ENCODE measurements around the gene NR2E3.
"Not testable (repeated sequence)": the region's sequence is repeated elsewhere in the genome, so short reads cannot be mapped to it uniquely, and the experiment has no call there.

Gene NR2E3

GRCh38 chr15:71844916-71845315 is 34.6 kb downstream of the NR2E3 start:
- H3K9ac ChIP-seq (ENCODE audit: low read depth in 1 of 2, low read length in 2 of 2): no peak overlapping the region
- H3K4me3 ChIP-seq (ENCODE audit: low read depth in 1 of 2, low read length in 2 of 2): no peak overlapping the region
- H3K4me1 ChIP-seq (ENCODE audit: control insufficient read depth in 1 of 2, insufficient read depth in 2 of 2, low read length in 2 of 2): no peaks in the 10 kb centered on the region
- H3K27me3 ChIP-seq (ENCODE audit: control insufficient read depth in 1 of 2, insufficient read depth in 2 of 2, low read length in 2 of 2): no peaks in the 10 kb centered on the region
- no peaks in the 10 kb centered on the region for H3K9me3 ChIP-seq (ENCODE audit: control insufficient read depth in 1 of 2, low read length in 2 of 2)
- H3K27ac ChIP-seq (ENCODE audit: low read depth, low read length): no peak overlapping the region
- H3K36me3 ChIP-seq (ENCODE audit: control insufficient read depth in 1 of 2, insufficient read depth in 2 of 2, low read length in 2 of 2): peaks cover 3 to 24% of the 10 kb centered on the region in 2 donors

GRCh38 chr15:71853543-71853942 is 43.2 kb downstream of the NR2E3 start:
- H3K36me3 ChIP-seq (ENCODE audit: control insufficient read depth in 1 of 2, insufficient read depth in 2 of 2, low read length in 2 of 2): peaks cover 4 to 22% of the 10 kb centered on the region in 2 donors

GRCh38 chr15:71858232-71858631 is 47.9 kb downstream of the NR2E3 start:
- not testable (repeated sequence) for H3K9ac ChIP-seq (ENCODE audit: low read depth in 1 of 2, low read length in 2 of 2); H3K36me3 ChIP-seq (ENCODE audit: control insufficient read depth in 1 of 2, insufficient read depth in 2 of 2, low read length in 2 of 2); H3K27ac ChIP-seq (ENCODE audit: low read depth, low read length); H3K4me3 ChIP-seq (ENCODE audit: low read depth in 1 of 2, low read length in 2 of 2); H3K4me1 ChIP-seq (ENCODE audit: control insufficient read depth in 1 of 2, insufficient read depth in 2 of 2, low read length in 2 of 2); H3K9me3 ChIP-seq (ENCODE audit: control insufficient read depth in 1 of 2, low read length in 2 of 2); H3K27me3 ChIP-seq (ENCODE audit: control insufficient read depth in 1 of 2, insufficient read depth in 2 of 2, low read length in 2 of 2)

More at GRCh38 chr15:71853543-71853942, 43.2 kb downstream of the NR2E3 start:
- H3K9me3 ChIP-seq (ENCODE audit: control insufficient read depth in 1 of 2, low read length in 2 of 2): no peaks in the 10 kb centered on the region
- no peak overlapping the region for H3K9ac ChIP-seq (ENCODE audit: low read depth in 1 of 2, low read length in 2 of 2)
- no peaks in the 10 kb centered on the region for H3K27me3 ChIP-seq (ENCODE audit: control insufficient read depth in 1 of 2, insufficient read depth in 2 of 2, low read length in 2 of 2)
- no peak overlapping the region for H3K4me3 ChIP-seq (ENCODE audit: low read depth in 1 of 2, low read length in 2 of 2)
- H3K4me1 ChIP-seq (ENCODE audit: control insufficient read depth in 1 of 2, insufficient read depth in 2 of 2, low read length in 2 of 2): no peaks in the 10 kb centered on the region
- H3K27ac ChIP-seq (ENCODE audit: low read depth, low read length): no peak overlapping the region

Data from duodenal mucosa (tissue), 2 donors.